PC-9 (cell line): ENCODE results near the gene DDX56. TPM values are rescaled to one million over a fixed set of nuclear protein-coding genes. Genes with fewer than 3 reads are reported as not detected.

Experiments
- BruUV-seq: library from RNA; stranded (reverse); fragments of 400-500 nt; replicated peaks from 2 replicates; lab custom pipeline; 2021; lab: Mats Ljungman, UMichigan
- CTCF ChIA-PET: fragments of 300-600 bp; sonication (Branson Sonifier 250); formaldehyde crosslinking; loops from one replicate; lab custom pipeline; 2022; ENCODE audit warnings: antibody characterized with exemption; lab: Charles Lee
- POLR2A ChIA-PET: fragments of 300-600 bp; sonication (Branson Sonifier 250); formaldehyde crosslinking; loops from one replicate; lab custom pipeline; 2022; ENCODE audit warnings: antibody characterized with exemption; ENCODE audit not compliant: unreplicated experiment; lab: Charles Lee
- DNase-seq, 2 experiments: peaks; one replicate each; pipeline versions ENCODE4 v3.0.0 to v3.0.0-alpha.2; 2015 to 2022; ENCODE audit warnings: mixed read lengths in 1 of 2
- H2AFZ ChIP-seq: fragments of 200-600 bp; sonication (generic); 2 replicates; pipeline ENCODE4 v1.8.1; 2017; ENCODE audit warnings: antibody characterized with exemption
- H3F3A ChIP-seq: fragments of 200-600 bp; sonication (generic); 2 replicates; pipeline ENCODE4 v1.8.1; 2017; ENCODE audit warnings: antibody characterized with exemption, mild to moderate bottlenecking, low read depth; ENCODE audit not compliant: insufficient read depth
- H3K27ac ChIP-seq: fragments of 200-600 bp; sonication (generic); 2 replicates; pipeline ENCODE4 v1.6.1; 2016; ENCODE audit warnings: mixed run types
- H3K27me3 ChIP-seq: fragments of 200-600 bp; sonication (generic); 2 replicates; pipeline ENCODE4 v1.6.1; 2016; ENCODE audit warnings: low read depth, mixed run types; ENCODE audit not compliant: insufficient read depth
- H3K36me3 ChIP-seq: fragments of 200-600 bp; sonication (generic); 2 replicates; pipeline ENCODE4 v1.6.1; 2016; ENCODE audit warnings: low read depth, mixed run types
- H3K4me1 ChIP-seq: fragments of 200-600 bp; sonication (generic); replicated peaks from 2 replicates; pipeline ENCODE4 v1.6.1; 2016; ENCODE audit warnings: mixed run types; ENCODE audit not compliant: insufficient read depth
- H3K4me2 ChIP-seq: fragments of 200-600 bp; sonication (generic); 2 replicates; pipeline ENCODE4 v1.6.1; 2017; ENCODE audit warnings: mixed run types
- H3K4me3 ChIP-seq: fragments of 200-600 bp; sonication (generic); 2 replicates; pipeline ENCODE4 v1.6.1; 2016; ENCODE audit warnings: mixed run types
- H3K79me2 ChIP-seq: fragments of 200-600 bp; sonication (generic); 2 replicates; pipeline ENCODE4 v1.6.1; 2017; ENCODE audit warnings: low read depth, mixed run types
- H3K9me2 ChIP-seq: fragments of 200-600 bp; sonication (generic); 2 replicates; pipeline ENCODE4 v1.8.1; 2017; ENCODE audit warnings: mild to moderate bottlenecking; ENCODE audit not compliant: insufficient read depth
- H3K9me3 ChIP-seq: fragments of 200-600 bp; sonication (generic); 2 replicates; pipeline ENCODE4 v1.8.1; 2016; ENCODE audit warnings: low read depth; ENCODE audit not compliant: insufficient read depth
- H4K20me1 ChIP-seq: fragments of 200-600 bp; sonication (generic); 2 replicates; pipeline ENCODE4 v1.8.1; 2017; ENCODE audit not compliant: insufficient read depth
- CTCF ChIP-seq: fragments of 200-600 bp; sonication (generic); conservative IDR thresholded peaks from 2 replicates; pipeline ENCODE4 v1.6.1; 2017; ENCODE audit warnings: mixed run types, antibody characterized with exemption, mild to moderate bottlenecking, moderate library complexity
- EZH2 ChIP-seq: fragments of 200-600 bp; sonication (generic); IDR thresholded peaks from 2 replicates; pipeline ENCODE4 v1.8.0; 2017; ENCODE audit warnings: antibody characterized with exemption, low read depth
- intact Hi-C: fragments of 100-400 bp; cut with micrococcal nuclease; formaldehyde crosslinking; loops from one replicate; pipeline ENCODE4 v1.10.0; 2022; ENCODE audit not compliant: unreplicated experiment
- total RNA-seq: library from RNA; stranded (reverse); gene quantifications from 2 replicates; pipeline ENCODE4 v1.2.3, GENCODE V29; 2021

Gene DDX56
- total RNA-seq, 1 experiment from 2014 or later: 113 TPM

- DNase-seq: no peak
- BruUV-seq: no TSS peak
- Histone ChIP-seq H3K9me3 (no peaks in the 10 kb centered on the region), H3K9me2 (no peaks in the 10 kb centered on the region), H3K27me3 (no peaks in the 10 kb centered on the region), H3K4me3 (no peak overlapping the region), H3K36me3 (peaks cover 13% of the 10 kb centered on the region), H4K20me1 (peaks cover 11% of the 10 kb centered on the region), H3K4me1 (peaks cover 16% of the 10 kb centered on the region), H3K27ac (no peak overlapping the region), H2AFZ (no peak overlapping the region), H3K4me2 (no peak overlapping the region), H3F3A (peaks cover 49% of the 10 kb centered on the region), H3K79me2 (peaks cover 4% of the 10 kb centered on the region; the same call in 1 of the 2 replicates)
- POLR2A ChIA-PET: interaction anchor here (0.7 kb wide), 1 partner anchor 61 kb away, joined by 3 read pairs; no protein-coding TSS in a partner anchor
- intact Hi-C loops: loop anchor here (10.0 kb wide), 1 partner anchor 187 kb away; no protein-coding TSS in a partner anchor
- no peak for TF ChIP-seq CTCF
- no peak for TF ChIP-seq EZH2
- CTCF ChIA-PET: interaction anchor here (0.5 to 0.6 kb wide), 2 partner anchors 179 to 360 kb away, joined by 9 to 19 read pairs; no protein-coding TSS in a partner anchor
Observed at GRCh38 chr7:44561481-44561880, 12.2 kb downstream of the DDX56 start.

- Histone ChIP-seq H3K27me3 (no peaks in the 10 kb centered on the region), H3K4me2 (no peak overlapping the region), H2AFZ (no peak overlapping the region), H3K9me3 (no peaks in the 10 kb centered on the region), H3K9me2 (no peaks in the 10 kb centered on the region), H4K20me1 (no peaks in the 10 kb centered on the region), H3K4me3 (no peak overlapping the region), H3K36me3 (no peaks in the 10 kb centered on the region; the same call in 1 of the 2 replicates), H3K79me2 (no peaks in the 10 kb centered on the region), H3K27ac (no peak overlapping the region), H3K4me1 (peaks cover 16% of the 10 kb centered on the region), H3F3A (peaks cover 49% of the 10 kb centered on the region)
- BruUV-seq: no TSS peak
- ChIA-PET POLR2A (interaction anchor here (0.6 kb wide), 2 partner anchors 10 to 409 kb away, joined by 4 to 6 read pairs; no protein-coding TSS in a partner anchor), CTCF (no interaction called here)
- TF ChIP-seq EZH2: no peak
- DNase-seq: no peak
- intact Hi-C loops: no loop called here
Observed at GRCh38 chr7:44559485-44559884, 14.2 kb downstream of the DDX56 start.

- POLR2A ChIA-PET: no interaction called here
Observed at GRCh38 chr7:44557485-44557884, 16.2 kb downstream of the DDX56 start.

More at GRCh38 chr7:44557485-44557884, 16.2 kb downstream of the DDX56 start:
- Histone ChIP-seq H3K27me3 (no peaks in the 10 kb centered on the region), H3K79me2 (no peaks in the 10 kb centered on the region), H3K9me2 (no peaks in the 10 kb centered on the region), H3K36me3 (no peaks in the 10 kb centered on the region), H3K4me2 (no peak overlapping the region), H3K27ac (no peak overlapping the region), H3K4me1 (peaks cover 8% of the 10 kb centered on the region), H3K9me3 (no peaks in the 10 kb centered on the region), H2AFZ (no peak overlapping the region), H3F3A (peaks cover 31% of the 10 kb centered on the region), H4K20me1 (no peaks in the 10 kb centered on the region), H3K4me3 (no peak overlapping the region)
- DNase-seq: no peak
- intact Hi-C loops: no loop called here
- CTCF ChIA-PET: interaction anchor here (0.6 kb wide), 1 partner anchor 9 kb away, joined by 3 read pairs; no protein-coding TSS in a partner anchor
- TF ChIP-seq CTCF (no peak), EZH2 (no peak)
- BruUV-seq: no TSS peak
